HL-60/S4 treated with retinoic acid at 250 ng/mL for 4 days and 3 days (cell line): ENCODE results near the gene RHOH.
"Not testable (repeated sequence)": the region's sequence is repeated elsewhere in the genome, so short reads cannot be mapped to it uniquely, and the experiment has no call there.

Experiments used
- in situ Hi-C: fragments of 300-500 bp; cut with MboI; formaldehyde crosslinking; loops from 2 replicates; pipeline ENCODE4 v1.7.0; 2022; ENCODE audit warnings: low sequenced_read_pairs

Gene RHOH

DNA sequence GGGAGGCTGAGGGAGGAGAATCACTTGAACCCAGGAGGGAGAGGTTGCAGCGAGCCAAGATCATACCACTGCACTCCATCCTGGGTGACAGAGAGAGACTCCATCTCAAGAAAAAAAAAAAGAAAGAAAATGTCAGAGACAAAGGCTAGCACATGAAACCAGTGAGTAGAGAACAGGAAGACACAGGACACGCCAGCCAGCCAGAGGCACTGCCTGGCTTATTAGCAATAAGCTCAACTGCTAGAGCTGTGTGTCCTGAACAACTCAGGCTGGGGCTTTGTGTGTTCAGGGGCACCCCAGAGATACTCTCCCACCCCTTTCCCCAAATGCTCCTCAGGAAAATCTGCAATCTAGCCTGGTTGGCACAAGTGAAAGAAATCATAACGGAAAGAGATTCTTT, 60.0 kb downstream of the RHOH start:
- in situ Hi-C loops: no loop called here

GRCh38 chr4:40258627-40259026, 61.8 kb downstream of the RHOH start:
- in situ Hi-C loops: no loop called here

GRCh38 chr4:40261231-40262076, 64.6 kb downstream of the RHOH start:
- in situ Hi-C loops: no loop called here

DNA sequence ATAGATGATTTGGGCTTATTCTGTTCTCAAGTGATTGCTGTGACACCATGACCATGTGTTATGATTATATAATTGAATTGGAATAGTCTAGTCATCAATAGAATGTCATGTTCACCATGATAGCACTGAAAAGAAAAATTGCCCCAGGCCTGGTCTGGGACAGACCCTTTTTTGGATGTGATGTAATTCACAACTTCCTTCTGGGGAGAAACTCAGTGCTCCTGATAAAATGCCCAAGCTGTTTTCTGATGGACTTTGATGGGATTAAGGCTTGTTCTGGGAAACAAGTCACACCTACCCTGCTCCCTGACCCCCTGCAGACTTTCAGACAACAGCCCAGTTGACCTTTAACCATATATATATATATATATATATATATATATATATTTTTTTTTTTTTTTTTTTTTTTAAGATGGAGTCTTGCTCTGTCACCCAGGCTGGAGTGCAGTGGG, 65.3 kb downstream of the RHOH start:
- in situ Hi-C loops: no loop called here

DNA sequence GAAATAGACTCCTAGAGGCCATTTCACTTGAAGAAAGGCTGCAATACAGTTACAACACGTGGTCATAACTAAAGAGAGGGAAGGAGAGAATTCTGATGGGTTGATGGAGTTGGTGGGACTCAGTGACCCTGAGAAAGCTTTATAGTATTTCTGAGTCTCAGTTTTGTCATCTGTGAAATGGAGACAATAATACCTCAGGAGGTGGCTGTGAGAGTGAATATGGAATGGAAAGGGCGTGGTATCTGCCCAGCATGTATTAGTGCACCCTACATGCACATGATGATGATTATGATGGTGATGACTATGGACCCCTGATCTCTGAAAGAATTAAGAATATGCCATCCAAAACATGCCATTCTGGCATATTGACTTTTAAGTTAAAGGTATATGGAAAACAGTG, 66.0 kb downstream of the RHOH start:
- in situ Hi-C loops: no loop called here

DNA sequence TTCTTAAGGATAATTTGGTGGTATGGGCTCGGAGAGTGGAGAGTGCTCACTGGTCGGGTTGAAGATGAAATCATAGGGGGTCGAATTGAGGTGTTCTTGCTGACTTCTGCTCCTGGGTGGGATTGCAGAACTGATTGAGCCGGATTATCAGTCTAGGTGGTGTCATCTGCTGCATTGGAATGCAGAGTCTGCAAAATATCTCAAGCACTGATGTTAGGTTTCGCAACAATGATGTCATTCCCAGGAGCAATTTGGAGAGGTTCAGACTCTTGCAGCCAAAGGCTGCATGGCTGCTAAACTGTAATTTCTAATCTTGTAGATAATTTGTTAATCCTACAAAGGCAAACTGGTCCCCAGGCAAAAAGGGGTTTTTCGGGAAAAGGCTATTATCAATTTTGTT, 67.7 kb downstream of the RHOH start:
- in situ Hi-C loops: no loop called here

GRCh38 chr4:40264995-40265909, 68.4 kb downstream of the RHOH start:
- in situ Hi-C loops: no loop called here

- in situ Hi-C loops: no loop called here
Observed at GRCh38 chr4:40265910-40266274, 69.1 kb downstream of the RHOH start.

GRCh38 chr4:40269133-40269532, 72.3 kb downstream of the RHOH start:
- in situ Hi-C loops: no loop called here

- in situ Hi-C loops: no loop called here
Observed at GRCh38 chr4:40270609-40271008, 73.8 kb downstream of the RHOH start.

DNA sequence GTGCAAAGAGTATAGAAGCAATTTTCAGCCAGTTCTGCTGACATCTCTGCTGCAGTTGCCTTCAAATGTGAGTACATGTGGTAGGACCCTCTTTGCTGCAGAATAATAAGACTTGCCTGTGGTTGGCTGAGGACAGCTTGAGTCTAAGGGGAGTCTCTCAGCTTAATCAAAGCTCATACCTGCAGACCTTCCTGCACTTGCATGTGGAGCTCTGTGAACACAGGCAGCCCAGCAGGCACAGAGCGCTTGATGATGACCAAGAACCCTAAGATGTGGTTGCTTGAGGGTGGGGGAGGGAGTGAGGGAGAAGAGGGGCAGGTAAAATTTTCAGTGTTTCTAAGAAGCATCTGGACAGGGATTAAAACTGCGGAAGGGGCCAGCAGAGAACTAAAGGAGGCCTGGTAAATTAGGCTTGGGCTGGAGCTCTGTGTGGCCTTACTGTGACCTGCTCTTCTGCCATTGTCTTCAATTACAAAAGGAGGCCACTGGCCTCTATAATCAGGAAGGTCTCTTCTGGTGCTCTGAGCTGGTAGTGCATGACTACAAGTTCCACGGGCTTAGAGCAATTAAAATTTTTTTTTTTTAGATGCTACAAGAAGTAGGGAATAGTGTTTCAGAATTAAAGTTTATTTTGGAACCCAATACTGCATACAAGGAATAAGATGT, 78.4 kb downstream of the RHOH start:
- in situ Hi-C loops: no loop called here

DNA sequence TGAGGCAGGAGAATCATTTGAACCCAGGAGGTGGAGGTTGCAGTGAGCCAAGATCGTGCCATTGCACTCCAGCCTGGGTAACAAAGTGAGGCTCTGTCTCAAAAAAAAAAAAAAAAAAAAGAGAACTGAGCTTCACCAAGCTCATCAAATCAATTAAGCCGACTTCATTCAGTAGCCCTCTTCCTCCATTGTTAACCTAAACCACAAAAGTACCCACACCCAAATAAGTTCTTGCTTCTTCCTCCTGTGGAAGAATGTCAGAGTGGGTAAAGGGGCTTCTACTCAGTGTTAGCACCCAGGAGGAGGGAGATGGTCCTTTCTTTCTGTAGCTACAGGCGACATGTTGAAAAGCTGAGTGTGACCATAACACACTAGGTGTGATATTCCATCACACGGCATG, 79.7 kb downstream of the RHOH start:
- in situ Hi-C loops: no loop called here

GRCh38 chr4:40280586-40280985, 83.8 kb downstream of the RHOH start:
- in situ Hi-C loops: no loop called here

DNA sequence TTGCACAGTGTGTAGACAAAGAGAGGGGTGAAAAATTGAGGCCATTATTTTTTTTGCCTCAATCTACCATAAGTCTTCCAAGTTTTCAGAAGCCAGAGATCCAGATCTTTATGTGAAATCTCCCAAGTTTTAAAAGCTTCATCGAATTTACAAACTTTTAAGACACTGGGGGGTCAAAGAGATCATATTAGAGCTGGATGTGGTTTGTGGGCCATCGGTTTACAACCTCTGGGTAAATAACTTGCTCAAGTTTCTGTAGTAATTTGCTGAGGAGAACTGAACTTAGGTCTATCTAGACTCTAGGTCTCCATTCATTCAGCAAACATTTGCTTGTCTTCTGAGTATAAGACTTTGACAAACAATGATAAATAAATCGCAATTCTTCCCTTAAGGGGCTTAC, 84.3 kb downstream of the RHOH start:
- in situ Hi-C loops: no loop called here

DNA sequence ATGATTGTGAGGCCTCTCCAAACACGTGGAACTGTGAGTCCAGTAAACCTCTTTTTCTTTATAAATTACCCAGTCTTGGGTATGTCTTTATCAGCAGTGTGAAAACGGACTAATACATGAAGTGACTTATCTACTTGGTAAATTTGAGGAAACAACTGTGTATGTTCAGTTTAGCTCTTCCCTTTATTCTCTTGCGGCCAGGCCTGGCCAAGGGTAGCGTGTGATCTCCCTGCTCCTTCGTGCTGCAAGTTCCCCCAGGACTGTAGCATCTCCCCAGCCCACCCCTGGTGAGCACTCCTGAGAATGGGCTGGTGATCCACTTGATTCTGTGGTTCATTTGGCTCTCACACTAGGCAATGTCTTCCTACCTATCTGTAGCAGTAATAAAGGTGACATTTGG, 85.1 kb downstream of the RHOH start:
- in situ Hi-C loops: no loop called here

GRCh38 chr4:40282857-40283256, 86.0 kb downstream of the RHOH start:
- in situ Hi-C loops: not testable (repeated sequence)

DNA sequence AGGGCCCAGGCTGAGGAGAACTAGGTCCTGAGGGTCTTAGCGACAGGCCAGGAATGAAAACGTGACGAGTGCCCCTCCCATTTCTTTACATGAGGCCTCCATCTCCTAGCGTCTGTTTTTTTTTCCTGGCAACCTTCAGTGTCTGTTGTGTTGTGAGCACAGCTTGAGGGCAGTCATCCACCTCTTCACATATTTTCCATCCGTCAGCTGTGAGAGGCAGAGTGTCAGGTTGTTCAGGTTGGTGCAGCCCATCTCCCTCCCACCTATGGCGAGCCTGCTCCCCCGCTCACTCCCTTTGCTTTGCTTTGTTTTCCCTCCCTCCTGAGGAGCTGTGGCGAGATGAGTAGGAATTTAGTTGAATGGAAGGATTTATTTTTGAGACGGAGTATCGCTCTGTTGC, 86.6 kb downstream of the RHOH start:
- in situ Hi-C loops: no loop called here

DNA sequence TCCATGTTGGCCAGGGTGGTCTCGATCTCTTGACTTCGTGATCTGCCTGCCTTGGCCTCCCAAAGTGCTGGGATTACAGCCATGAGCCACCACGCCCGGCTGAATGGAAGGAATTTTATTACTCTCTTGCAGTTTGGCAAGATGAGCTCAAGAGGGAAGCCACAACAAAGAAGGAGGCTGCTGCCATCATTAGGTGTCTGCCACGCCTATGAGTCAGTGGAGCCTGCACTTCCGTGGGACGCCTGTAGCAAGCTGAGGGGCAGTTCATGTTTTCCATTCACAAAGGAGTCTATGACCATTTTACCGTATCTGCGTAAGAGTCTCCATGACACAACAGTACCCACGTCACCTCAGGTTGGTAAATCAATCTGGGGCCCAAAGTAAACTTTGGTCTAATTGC, 87.1 kb downstream of the RHOH start:
- in situ Hi-C loops: no loop called here

DNA sequence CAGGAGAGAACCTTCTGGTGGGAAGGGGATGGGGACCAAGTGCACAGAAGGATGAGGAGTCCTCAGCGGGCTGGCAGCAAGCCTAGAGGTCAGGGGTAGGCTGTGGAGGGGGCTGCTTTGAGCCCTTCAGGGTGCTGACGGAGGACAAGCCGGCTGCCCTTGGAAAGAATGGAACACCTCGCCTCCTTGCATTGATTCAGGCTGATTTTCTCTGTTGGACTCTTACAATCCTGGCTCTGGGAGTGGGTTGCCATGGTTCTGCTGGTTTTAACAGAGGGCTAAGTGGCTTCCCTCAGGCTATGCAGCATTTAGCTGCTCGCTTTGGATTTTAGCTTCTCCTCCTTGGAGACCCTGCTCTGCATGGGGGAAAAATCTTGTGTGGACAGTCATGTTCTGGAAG, 88.9 kb downstream of the RHOH start:
- in situ Hi-C loops: no loop called here

GRCh38 chr4:40288566-40288965, 91.7 kb downstream of the RHOH start:
- in situ Hi-C loops: no loop called here

GRCh38 chr4:40289366-40290188, 92.7 kb downstream of the RHOH start:
- in situ Hi-C loops: no loop called here
